ENCODE measurements around the gene PRKD1. TPM values are rescaled to one million over a fixed set of nuclear protein-coding genes. Genes with fewer than 3 reads are reported as not detected.

Gene PRKD1
- total RNA-seq, 1 donor from 2014 or later = 11.8 TPM

DNA sequence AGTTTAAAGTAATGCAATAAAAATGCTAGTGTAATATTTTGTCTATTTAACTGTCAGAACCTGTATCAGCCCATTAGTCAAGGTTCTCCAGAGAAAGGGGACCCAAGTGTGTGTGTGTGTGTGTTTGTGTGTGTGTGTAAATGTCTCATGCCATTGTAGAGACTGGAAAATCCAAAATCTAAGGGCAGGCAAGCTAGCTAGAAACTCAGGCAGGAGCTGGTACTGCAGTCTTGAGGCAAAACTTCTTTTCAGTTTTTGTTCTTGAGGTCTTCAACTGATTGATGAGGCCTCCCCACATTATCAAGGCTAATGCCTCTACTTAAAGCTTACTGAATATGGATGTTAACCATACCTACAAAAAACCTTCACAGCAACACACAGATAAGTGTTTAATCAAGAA, 126.7 kb downstream of the PRKD1 start:
- no peak overlapping the region for H3K27ac ChIP-seq
- TF ChIP-seq POLR2AphosphoS5 (IDR thresholded peaks at IDR 0.05; ENCODE audit: insufficient read depth in 1 of 2, low read depth in 1 of 2) (no peak), POLR2A (IDR thresholded peaks at IDR 0.05) (no peak)
- TF ChIP-seq, protein P1, sequence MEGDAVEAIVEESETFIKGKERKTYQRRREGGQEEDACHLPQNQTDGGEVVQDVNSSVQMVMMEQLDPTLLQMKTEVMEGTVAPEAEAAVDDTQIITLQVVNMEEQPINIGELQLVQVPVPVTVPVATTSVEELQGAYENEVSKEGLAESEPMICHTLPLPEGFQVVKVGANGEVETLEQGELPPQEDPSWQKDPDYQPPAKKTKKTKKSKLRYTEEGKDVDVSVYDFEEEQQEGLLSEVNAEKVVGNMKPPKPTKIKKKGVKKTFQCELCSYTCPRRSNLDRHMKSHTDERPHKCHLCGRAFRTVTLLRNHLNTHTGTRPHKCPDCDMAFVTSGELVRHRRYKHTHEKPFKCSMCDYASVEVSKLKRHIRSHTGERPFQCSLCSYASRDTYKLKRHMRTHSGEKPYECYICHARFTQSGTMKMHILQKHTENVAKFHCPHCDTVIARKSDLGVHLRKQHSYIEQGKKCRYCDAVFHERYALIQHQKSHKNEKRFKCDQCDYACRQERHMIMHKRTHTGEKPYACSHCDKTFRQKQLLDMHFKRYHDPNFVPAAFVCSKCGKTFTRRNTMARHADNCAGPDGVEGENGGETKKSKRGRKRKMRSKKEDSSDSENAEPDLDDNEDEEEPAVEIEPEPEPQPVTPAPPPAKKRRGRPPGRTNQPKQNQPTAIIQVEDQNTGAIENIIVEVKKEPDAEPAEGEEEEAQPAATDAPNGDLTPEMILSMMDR (IDR thresholded peaks at IDR 0.05) = no peak
- H3K4me1 ChIP-seq = no peaks in the 10 kb centered on the region
- no peak for DNase-seq (ENCODE audit: extremely low spot score in 2 of 2)
- intact Hi-C loops (cut with DNase I) = no loop called here
- H3K4me3 ChIP-seq = no peak overlapping the region
- H3K27me3 ChIP-seq = no peaks in the 10 kb centered on the region
- H3K9me3 ChIP-seq = no peaks in the 10 kb centered on the region
- H3K36me3 ChIP-seq = no peaks in the 10 kb centered on the region

DNA sequence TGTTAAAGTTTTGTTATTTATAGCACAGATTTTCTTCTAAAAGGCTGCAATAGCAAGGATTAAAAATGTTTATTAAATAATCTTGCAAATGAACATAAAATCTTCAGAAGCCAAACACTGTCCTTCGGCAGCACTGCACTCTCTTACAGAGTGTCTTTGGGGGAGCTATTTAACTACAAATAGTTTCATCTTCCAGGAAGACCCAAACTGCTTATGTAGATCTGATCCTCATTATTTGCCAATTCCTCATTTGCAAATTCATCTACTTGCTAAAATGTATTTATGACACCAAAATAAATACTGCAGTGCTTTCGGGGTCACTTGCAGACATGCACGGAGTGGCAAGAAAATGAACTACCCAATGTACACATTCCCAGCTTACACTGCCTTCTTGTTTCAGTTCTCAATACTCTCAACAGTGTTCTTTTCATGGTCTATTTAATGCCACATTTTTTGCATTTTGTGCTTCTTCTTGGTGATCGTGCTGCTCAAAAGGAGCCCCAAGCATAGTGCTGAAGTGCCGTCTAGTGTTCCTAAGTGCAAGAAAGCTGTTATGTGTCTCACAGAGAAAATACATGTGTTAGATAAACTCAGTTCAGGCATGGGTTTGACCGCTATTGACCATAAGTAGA, 128.1 kb downstream of the PRKD1 start:
- H3K36me3 ChIP-seq = no peaks in the 10 kb centered on the region
- intact Hi-C loops (cut with DNase I) = no loop called here
- no peaks in the 10 kb centered on the region for H3K9me3 ChIP-seq
- TF ChIP-seq POLR2A (IDR thresholded peaks at IDR 0.05) (no peak), POLR2AphosphoS5 (IDR thresholded peaks at IDR 0.05; ENCODE audit: insufficient read depth in 1 of 2, low read depth in 1 of 2) (no peak)
- TF ChIP-seq, protein P1 (IDR thresholded peaks at IDR 0.05) = no peak
- no peak overlapping the region for H3K27ac ChIP-seq
- no peak for DNase-seq (ENCODE audit: extremely low spot score in 2 of 2)
- H3K4me1 ChIP-seq = no peaks in the 10 kb centered on the region
- H3K4me3 ChIP-seq = no peak overlapping the region
- H3K27me3 ChIP-seq = no peaks in the 10 kb centered on the region

DNA sequence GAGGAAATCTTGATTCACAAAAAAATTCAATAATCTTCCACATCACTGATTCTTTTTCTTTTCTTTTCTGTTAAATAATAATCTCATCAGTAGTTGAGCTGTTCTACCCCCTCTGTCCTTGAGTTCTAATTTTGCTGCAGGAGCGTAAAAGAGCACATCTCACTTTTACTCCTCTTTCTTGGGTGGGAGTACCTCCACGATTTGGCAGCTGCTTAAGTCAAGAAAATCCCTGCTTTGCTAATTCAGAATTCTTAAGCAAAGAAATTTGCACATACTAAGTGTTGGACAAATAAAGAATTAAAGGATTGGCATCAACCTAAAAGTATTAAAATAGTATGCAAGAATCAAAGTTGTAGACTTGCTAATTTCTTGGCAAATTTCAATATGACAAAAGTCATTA, 128.8 kb downstream of the PRKD1 start:
- Histone ChIP-seq H3K27ac (no peak overlapping the region), H3K27me3 (no peaks in the 10 kb centered on the region), H3K4me1 (no peaks in the 10 kb centered on the region), H3K36me3 (no peaks in the 10 kb centered on the region), H3K4me3 (no peak overlapping the region), H3K9me3 (no peaks in the 10 kb centered on the region)
- no peak for DNase-seq (ENCODE audit: extremely low spot score in 2 of 2)
- intact Hi-C loops (cut with DNase I) = no loop called here
- TF ChIP-seq POLR2A (IDR thresholded peaks at IDR 0.05) = no peak
- TF ChIP-seq, protein P1 (IDR thresholded peaks at IDR 0.05) = no peak
- TF ChIP-seq POLR2AphosphoS5 (IDR thresholded peaks at IDR 0.05; ENCODE audit: insufficient read depth in 1 of 2, low read depth in 1 of 2) = no peak

DNA sequence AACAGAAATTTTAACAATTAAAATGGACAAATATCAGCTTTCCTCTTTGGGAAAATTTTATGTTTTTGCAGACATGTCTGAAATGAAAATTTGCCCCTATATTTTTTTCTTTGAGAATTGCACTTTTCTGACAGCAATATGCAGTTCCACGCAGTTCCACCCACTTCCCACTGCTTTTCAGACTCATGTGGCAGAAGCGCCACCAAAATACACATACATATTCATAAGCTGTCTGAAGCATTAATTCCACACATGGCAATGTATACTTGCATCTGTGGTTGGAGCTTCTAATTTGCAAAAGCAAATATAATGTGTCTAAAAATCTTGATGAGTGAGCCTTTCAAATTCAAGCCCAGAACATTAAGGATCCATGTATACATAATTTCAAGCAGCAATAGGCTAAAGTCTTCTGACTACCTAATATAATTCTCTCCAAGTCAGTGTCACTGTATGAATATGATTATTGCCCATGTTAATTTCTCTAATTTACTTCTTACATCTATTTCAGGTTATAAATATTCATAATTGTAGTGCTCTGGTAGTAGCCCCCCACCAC, 129.5 kb downstream of the PRKD1 start:
- DNase-seq (ENCODE audit: extremely low spot score in 2 of 2) = no peak
- no peak overlapping the region for H3K4me3 ChIP-seq
- no peaks in the 10 kb centered on the region for H3K36me3 ChIP-seq
- no peaks in the 10 kb centered on the region for H3K27me3 ChIP-seq
- no peaks in the 10 kb centered on the region for H3K9me3 ChIP-seq
- H3K27ac ChIP-seq = no peak overlapping the region
- TF ChIP-seq POLR2A (IDR thresholded peaks at IDR 0.05) (no peak), POLR2AphosphoS5 (IDR thresholded peaks at IDR 0.05; ENCODE audit: insufficient read depth in 1 of 2, low read depth in 1 of 2) (no peak)
- TF ChIP-seq, protein P1 (IDR thresholded peaks at IDR 0.05) = no peak
- H3K4me1 ChIP-seq = no peaks in the 10 kb centered on the region
- intact Hi-C loops (cut with DNase I) = no loop called here

DNA sequence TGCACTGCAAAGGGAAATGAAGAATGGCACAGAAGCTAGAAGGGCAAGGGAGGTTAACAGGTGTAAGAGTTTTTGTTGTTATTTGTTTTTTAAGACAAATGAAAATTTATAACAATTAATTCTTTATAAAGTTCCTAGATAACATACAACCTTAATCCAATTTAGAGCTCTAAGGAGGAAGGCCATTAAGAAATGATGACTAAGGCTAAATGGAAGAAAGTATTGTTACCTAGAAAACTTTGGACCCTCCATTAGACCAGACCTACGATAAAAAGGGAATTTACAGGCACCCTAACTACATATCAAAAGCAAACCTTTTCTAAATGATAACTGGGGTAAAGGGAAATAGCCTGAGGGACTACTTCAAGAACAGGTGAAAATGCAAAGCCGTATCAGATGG, 130.8 kb downstream of the PRKD1 start:
- DNase-seq (ENCODE audit: extremely low spot score in 2 of 2) = no peak
- Histone ChIP-seq H3K27ac (no peak overlapping the region), H3K9me3 (no peaks in the 10 kb centered on the region), H3K27me3 (no peaks in the 10 kb centered on the region), H3K36me3 (no peaks in the 10 kb centered on the region), H3K4me1 (no peaks in the 10 kb centered on the region), H3K4me3 (no peak overlapping the region)
- intact Hi-C loops (cut with DNase I) = no loop called here
- TF ChIP-seq, protein P1 (IDR thresholded peaks at IDR 0.05) = no peak
- TF ChIP-seq POLR2AphosphoS5 (IDR thresholded peaks at IDR 0.05; ENCODE audit: insufficient read depth in 1 of 2, low read depth in 1 of 2) (no peak), POLR2A (IDR thresholded peaks at IDR 0.05) (no peak)
